Right lobe of liver (tissue), 6 donors: Measurements from ENCODE around the gene REEP6. TPM values are rescaled to one million over a fixed set of nuclear protein-coding genes. Genes with fewer than 3 reads are reported as not detected.

Experiments
- ATAC-seq, 4 donors: fragments of 200-7000 bp; cut with Tn5 transposase; one replicate each; pipeline ENCODE4 v1.9.1; 2020; ENCODE audit warnings: mild to moderate bottlenecking in 4 of 4, moderate library complexity in 4 of 4
- DNase-seq, 3 donors: peaks; one replicate each; pipeline ENCODE4 v3.0.0-alpha.2; 2020
- H3K27ac ChIP-seq, 3 donors: fragments of 200-600 bp; one replicate each; pipeline ENCODE4 v1.8.0; 2022
- H3K27me3 ChIP-seq, 2 donors: fragments of 200-600 bp; one replicate each; pipeline ENCODE4 v1.8.0; 2022
- H3K36me3 ChIP-seq, 4 donors: fragments of 200-600 bp; sonication (generic) in 1 of 4; one replicate each; pipeline versions ENCODE4 v1.5.1 to v1.8.0; 2017 to 2022; ENCODE audit warnings: control low read depth in 1 of 4
- H3K4me1 ChIP-seq, 4 donors: fragments of 200-600 bp; sonication (generic) in 1 of 4; one replicate each; pipeline versions ENCODE4 v1.5.1 to v1.8.0; 2017 to 2022; ENCODE audit warnings: control low read depth in 1 of 4
- H3K4me3 ChIP-seq, 3 donors: fragments of 200-600 bp; one replicate each; pipeline ENCODE4 v1.8.0; 2022
- H3K9me3 ChIP-seq, 4 donors: fragments of 200-600 bp; sonication (generic) in 1 of 4; one replicate each; pipeline versions ENCODE4 v1.5.1 to v1.8.0; 2017 to 2022; ENCODE audit warnings: control low read depth in 1 of 4
- POLR2A ChIP-seq: fragments of 450-650 bp; IDR thresholded peaks from one replicate; pipeline ENCODE4 v1.6.1; 2017; ENCODE audit warnings: antibody characterized with exemption, mild to moderate bottlenecking
- WGBS: methylation state at CpG from one replicate; pipeline ENCODE4 v1.1.6; 2018; ENCODE audit warnings: low coverage, low lambda C conversion rate; ENCODE audit not compliant: insufficient coverage; ENCODE audit errors: missing lambda C conversion rate; 5-methylcytosine and 5-hydroxymethylcytosine counted together
- intact Hi-C, 2 donors: fragments of 100-400 bp; cut with DNase I; formaldehyde crosslinking; loops; one replicate each; pipeline versions ENCODE4 v1.11.2 to v1.14.1; 2022
- long read RNA-seq: library from polyadenylated mRNA; unstranded; transcript quantifications from one replicate; pipeline ENCODE4 v2.0.0, GENCODE V29; 2019
- total RNA-seq, 6 experiments: library from RNA; depleted of rRNA in 2 of 6; stranded (reverse); fragments of >200 nt in 2 of 6; fragmentation: NEBNext Ultra II Directional in 3 of 6; extraction: Animal tissue kit (Norgen Biotek cat#: 25700) in 3 of 6; gene quantifications; one replicate each; pipeline versions ENCODE4 v1.1.0 to v1.2.4, GENCODE V29; 2016 to 2023
- TF ChIP-seq, protein P1 (sequence below), 4 donors: fragments of 200-600 bp in 3 of 4; fragments of 450-650 bp in 1 of 4; IDR thresholded peaks; one replicate each; pipeline versions ENCODE4 v1.5.1 to v1.8.0; 2016 to 2022; ENCODE audit warnings: antibody characterized with exemption in 4 of 4, mild to moderate bottlenecking in 2 of 4
- donor health status: DM: no; HTN: yes; CAD: no.
- donor health status: DM: no; HTN: no; CAD: no.
- donor health status: DM: no; HTN: no; CAD: no.
- donor health status: DM: no; HTN: yes; CAD: no.
- donor health status: DM: no; HTN: yes; CAD: no.

The REEP6 gene
- total RNA-seq: 100 to 1,000 TPM; 113 to 218 (median 177) TPM
- long read RNA-seq, transcript REEP6-201 (5 exons, 1,794 nt): major isoform, 53 of 89 reads
- long read RNA-seq, partial matches to known transcripts: 0 of 89 reads
- long read RNA-seq, other reads (novel, unspliced or antisense): 36 of 89 reads

- peaks cover 0 to 26% (median 7%) of the 10 kb centered on the region in 4 donors for H3K4me1 ChIP-seq
- peak within 1 kb of the TSS; percentile 75 to 89 (median 86) for H3K4me3 ChIP-seq
- H3K27ac ChIP-seq: peak within 1 kb of the TSS; percentile 52 to 79 (median 63)
- H3K27me3 ChIP-seq: no peaks in the 10 kb centered on the region
- intact Hi-C loops: no loop called here
- TF ChIP-seq, protein P1, sequence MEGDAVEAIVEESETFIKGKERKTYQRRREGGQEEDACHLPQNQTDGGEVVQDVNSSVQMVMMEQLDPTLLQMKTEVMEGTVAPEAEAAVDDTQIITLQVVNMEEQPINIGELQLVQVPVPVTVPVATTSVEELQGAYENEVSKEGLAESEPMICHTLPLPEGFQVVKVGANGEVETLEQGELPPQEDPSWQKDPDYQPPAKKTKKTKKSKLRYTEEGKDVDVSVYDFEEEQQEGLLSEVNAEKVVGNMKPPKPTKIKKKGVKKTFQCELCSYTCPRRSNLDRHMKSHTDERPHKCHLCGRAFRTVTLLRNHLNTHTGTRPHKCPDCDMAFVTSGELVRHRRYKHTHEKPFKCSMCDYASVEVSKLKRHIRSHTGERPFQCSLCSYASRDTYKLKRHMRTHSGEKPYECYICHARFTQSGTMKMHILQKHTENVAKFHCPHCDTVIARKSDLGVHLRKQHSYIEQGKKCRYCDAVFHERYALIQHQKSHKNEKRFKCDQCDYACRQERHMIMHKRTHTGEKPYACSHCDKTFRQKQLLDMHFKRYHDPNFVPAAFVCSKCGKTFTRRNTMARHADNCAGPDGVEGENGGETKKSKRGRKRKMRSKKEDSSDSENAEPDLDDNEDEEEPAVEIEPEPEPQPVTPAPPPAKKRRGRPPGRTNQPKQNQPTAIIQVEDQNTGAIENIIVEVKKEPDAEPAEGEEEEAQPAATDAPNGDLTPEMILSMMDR (IDR thresholded peaks at IDR 0.05): no peak
- TF ChIP-seq POLR2A: peak; percentile 97
- DNase-seq (peak in 2 of 3 donors; percentile 45 to 66), ATAC-seq (no peak)
- H3K9me3 ChIP-seq: no peaks in the 10 kb centered on the region
- 7% methylated on average over 15 of the region's 73 CpGs for WGBS
- H3K36me3 ChIP-seq: no peaks in the 10 kb centered on the region
Measured at GRCh38 chr19:1491114-1491848, at the start of gene REEP6. Gene REEP6, plus strand, starts transcription at chr19:1491181. Its CDS starts 89 bp downstream, at chr19:1491270.

DNA sequence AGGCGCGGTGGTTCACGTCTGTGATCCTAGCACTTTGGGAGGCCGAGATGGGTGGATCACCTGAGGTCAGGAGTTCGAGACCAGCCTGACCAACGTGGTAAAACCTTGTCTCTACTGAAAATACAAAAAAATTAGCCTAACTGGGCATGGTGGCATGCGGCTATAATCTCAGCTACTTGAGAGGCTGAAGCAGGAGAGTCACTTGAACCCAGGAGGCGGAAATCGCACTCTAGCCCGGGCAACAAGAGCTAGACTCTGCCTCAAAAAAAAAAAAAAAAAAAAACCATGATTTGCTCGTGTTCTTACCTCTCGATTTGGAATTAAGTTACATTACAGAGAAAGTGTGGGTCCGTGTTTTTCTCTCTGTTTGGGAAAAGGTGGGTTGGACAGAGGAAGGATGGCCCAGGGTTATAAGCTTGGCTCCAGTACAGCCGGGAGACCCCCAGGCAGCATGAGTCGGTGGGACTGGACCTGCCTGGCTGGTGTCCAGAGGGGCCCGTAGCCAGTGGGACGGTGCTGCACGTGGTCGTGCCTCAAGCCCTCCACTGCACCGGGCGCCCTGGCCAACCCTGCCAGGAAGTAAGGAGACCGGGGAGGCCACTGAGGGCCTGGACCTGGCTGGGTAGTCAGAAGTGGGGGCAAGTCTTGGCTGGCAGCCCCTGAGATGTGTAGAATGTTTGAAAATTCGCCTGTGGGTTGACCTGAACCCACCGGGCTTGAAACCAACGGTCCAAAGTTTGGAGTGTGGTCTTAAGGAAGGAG, 49.1 kb upstream of the REEP6 start:
- no peak for TF ChIP-seq POLR2A
- TF ChIP-seq, protein P1 (IDR thresholded peaks at IDR 0.05): no peak
- intact Hi-C loops: loop anchor here in 1 of 2 donors (10.0 kb wide), 1 partner anchor 73 kb away; the partner anchor contains the start of gene ADAMTSL5
- no peak for ATAC-seq

DNA sequence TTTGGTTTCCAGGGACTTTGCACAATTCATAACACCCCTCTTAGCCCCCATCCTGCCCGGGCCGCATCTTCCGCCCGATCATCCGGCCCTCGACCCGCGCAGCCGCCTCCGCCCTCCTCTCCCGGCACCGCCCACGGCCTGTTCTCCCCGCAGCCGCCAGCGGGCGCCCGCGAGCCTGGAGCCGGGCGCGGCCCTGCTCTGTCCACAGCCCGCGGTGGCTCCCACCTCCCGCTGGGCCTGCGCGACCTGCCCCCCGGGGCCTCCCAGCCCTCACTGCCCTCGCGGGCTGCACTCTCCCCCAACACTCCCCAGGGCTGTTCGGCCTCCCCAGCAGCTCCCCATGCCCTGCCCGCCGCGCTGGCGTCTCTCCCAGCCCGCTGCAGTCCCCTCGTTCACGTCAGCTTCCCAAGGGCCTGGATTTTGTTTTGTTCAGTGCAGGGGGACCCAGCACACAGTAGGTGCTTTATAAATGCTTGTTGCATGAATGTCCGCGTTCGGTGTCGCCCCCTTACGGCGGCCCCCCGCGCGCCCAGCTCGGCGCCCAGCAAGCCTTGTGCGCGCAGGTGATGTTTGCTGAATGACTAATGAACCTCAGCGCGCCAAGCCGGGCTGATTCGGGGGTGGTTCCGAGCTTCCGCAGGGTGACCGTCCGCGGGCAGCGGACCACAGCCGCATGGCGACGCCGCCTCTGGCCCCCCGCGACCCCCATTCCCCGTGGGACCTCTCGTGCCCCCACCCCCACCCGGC, 45.6 kb upstream of the REEP6 start:
- Histone ChIP-seq H3K4me1 (peaks cover 0 to 18% (median 0%) of the 10 kb centered on the region in 4 donors), H3K27me3 (peaks cover 12 to 20% of the 10 kb centered on the region in 2 donors)
- intact Hi-C loops: loop anchor here in 1 of 2 donors (10.0 kb wide), 1 partner anchor 69 kb away; the partner anchor contains the start of gene ADAMTSL5

More for the DNA sequence above, 49.1 kb upstream of the REEP6 start:
- Histone ChIP-seq H3K4me3 (no peak overlapping the region), H3K36me3 (peaks cover 0 to 31% (median 15%) of the 10 kb centered on the region in 4 donors), H3K4me1 (peaks cover 0 to 24% (median 5%) of the 10 kb centered on the region in 4 donors), H3K27ac (no peak overlapping the region), H3K9me3 (no peaks in the 10 kb centered on the region), H3K27me3 (peaks cover 7 to 9% of the 10 kb centered on the region in 2 donors)
- WGBS: 88% methylated on average over 14 of the region's 25 CpGs
- no peak for DNase-seq

More for the DNA sequence above, 45.6 kb upstream of the REEP6 start:
- H3K9me3 ChIP-seq: no peaks in the 10 kb centered on the region
- TF ChIP-seq, protein P1 (IDR thresholded peaks at IDR 0.05): peak; percentile 89 to 97 (median 95)
- no peak for TF ChIP-seq POLR2A
- peak overlapping the region in 1 of 3 donors; percentile 37 for H3K4me3 ChIP-seq
- DNase-seq (peak; percentile 70 to 78 (median 77)), ATAC-seq (peak; percentile 88 to 98 (median 91))
- no peak overlapping the region for H3K27ac ChIP-seq
- WGBS: 0% methylated on average over 11 of the region's 70 CpGs
- H3K36me3 ChIP-seq: peaks cover 0 to 21% (median 11%) of the 10 kb centered on the region in 4 donors
